Measurements from ENCODE around the gene NCF4.

NCF4 gene

DNA sequence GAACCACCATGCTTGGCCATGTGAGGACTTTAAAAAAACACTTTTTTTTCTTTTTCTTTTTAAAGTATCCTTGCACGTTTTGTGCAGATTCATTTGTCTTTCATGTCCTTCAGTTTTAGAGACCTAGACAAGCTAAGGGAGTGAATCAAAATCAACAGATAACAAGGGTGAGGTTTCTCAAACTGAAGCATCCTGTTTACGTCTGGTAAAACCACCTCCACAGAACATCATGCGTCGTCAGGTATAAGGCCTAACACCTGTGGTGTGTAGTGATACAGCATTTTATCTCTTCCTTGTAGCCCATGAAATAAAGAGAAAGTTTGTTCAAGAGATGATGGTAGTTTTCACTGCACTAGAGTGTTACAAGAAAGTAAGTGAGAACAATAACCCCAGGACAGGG lies 26.4 kb downstream of the NCF4 start:
- no peak for TF ChIP-seq CTCF (IDR thresholded peaks at IDR 0.05; ENCODE audit: low read depth, low read length)
- DNase-seq (ENCODE audit: low read depth in 2 of 2) = no peak
- no peak overlapping the region for H3K4me3 ChIP-seq (replicated peaks in 1 of 2; ENCODE audit: low read depth in 2 of 2, low read length in 2 of 2)

- DNase-seq (ENCODE audit: low read depth in 2 of 2) = peak in 1 of 2 donors; percentile 49
- no peak overlapping the region for H3K4me3 ChIP-seq (replicated peaks in 1 of 2; ENCODE audit: low read depth in 2 of 2, low read length in 2 of 2)
- TF ChIP-seq CTCF (IDR thresholded peaks at IDR 0.05; ENCODE audit: low read depth, low read length) = no peak
Observed at GRCh38 chr22:36891646-36892045, 30.8 kb downstream of the NCF4 start.

- no peak overlapping the region for H3K4me3 ChIP-seq (replicated peaks in 1 of 2; ENCODE audit: low read depth in 2 of 2, low read length in 2 of 2)
- no peak for TF ChIP-seq CTCF (IDR thresholded peaks at IDR 0.05; ENCODE audit: low read depth, low read length)
- peak in 1 of 2 donors; percentile 19 for DNase-seq (ENCODE audit: low read depth in 2 of 2)
Observed at GRCh38 chr22:36892292-36892691, 31.5 kb downstream of the NCF4 start.

DNA sequence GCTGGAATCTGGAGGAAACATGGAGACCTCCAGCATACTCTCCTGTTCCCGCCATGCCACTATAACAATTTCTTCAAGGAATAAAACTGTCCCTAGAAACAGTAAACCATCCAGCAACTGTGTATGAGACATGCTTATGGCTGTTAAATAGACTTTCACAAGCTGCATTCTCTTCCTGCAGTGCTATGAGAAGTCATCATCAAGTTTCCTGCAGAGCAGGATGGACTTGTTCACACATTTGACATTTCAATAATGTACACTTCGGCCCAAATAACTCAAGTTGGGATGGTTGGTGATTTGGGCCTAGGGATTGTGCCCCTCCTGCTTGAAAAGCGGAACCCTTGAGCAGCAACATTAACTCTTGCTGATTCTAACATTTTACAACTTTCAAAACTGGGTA lies 32.5 kb downstream of the NCF4 start:
- no peak for TF ChIP-seq CTCF (IDR thresholded peaks at IDR 0.05; ENCODE audit: low read depth, low read length)
- no peak overlapping the region for H3K4me3 ChIP-seq (replicated peaks in 1 of 2; ENCODE audit: low read depth in 2 of 2, low read length in 2 of 2)
- DNase-seq (ENCODE audit: low read depth in 2 of 2) = no peak

GRCh38 chr22:36894266-36894665 lies 33.5 kb downstream of the NCF4 start:
- DNase-seq (ENCODE audit: low read depth in 2 of 2) = no peak
- no peak for TF ChIP-seq CTCF (IDR thresholded peaks at IDR 0.05; ENCODE audit: low read depth, low read length)

GRCh38 chr22:36897611-36898010 lies 36.8 kb downstream of the NCF4 start:
- H3K4me3 ChIP-seq (replicated peaks in 1 of 2; ENCODE audit: low read depth in 2 of 2, low read length in 2 of 2) = no peak overlapping the region
- no peak for TF ChIP-seq CTCF (IDR thresholded peaks at IDR 0.05; ENCODE audit: low read depth, low read length)
- no peak for DNase-seq (ENCODE audit: low read depth in 2 of 2)

More at GRCh38 chr22:36894266-36894665, 33.5 kb downstream of the NCF4 start:
- H3K4me3 ChIP-seq (replicated peaks in 1 of 2; ENCODE audit: low read depth in 2 of 2, low read length in 2 of 2) = no peak overlapping the region

DNA sequence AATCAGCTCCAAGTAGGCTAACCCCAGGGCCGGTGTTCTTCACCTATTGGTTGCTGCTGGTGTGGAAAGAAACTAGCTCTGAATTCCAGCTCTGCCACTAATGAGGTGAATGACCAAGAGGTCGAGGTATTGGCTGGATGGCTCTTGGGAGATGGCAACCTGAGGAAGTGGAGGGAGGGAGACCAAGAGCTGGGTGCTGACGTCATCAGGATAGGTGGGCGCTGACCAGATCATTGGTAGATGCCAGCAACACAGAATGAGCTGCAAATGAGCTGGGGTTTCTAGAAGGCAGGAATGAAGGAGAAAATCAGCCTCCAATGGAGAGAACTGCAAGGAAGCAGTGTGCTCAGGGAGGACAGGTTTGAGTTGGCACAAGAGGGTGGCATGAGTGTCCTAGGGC lies 37.9 kb downstream of the NCF4 start:
- H3K4me3 ChIP-seq (replicated peaks in 1 of 2; ENCODE audit: low read depth in 2 of 2, low read length in 2 of 2) = no peak overlapping the region
- DNase-seq (ENCODE audit: low read depth in 2 of 2) = no peak
- TF ChIP-seq CTCF (IDR thresholded peaks at IDR 0.05; ENCODE audit: low read depth, low read length) = no peak

Measured in cardiac fibroblast (primary cell).